ENCODE data around the gene MT1A.
A peak's percentile ranks its signal among the peaks of the same experiment; 100 is the strongest.

The MT1A gene

DNA sequence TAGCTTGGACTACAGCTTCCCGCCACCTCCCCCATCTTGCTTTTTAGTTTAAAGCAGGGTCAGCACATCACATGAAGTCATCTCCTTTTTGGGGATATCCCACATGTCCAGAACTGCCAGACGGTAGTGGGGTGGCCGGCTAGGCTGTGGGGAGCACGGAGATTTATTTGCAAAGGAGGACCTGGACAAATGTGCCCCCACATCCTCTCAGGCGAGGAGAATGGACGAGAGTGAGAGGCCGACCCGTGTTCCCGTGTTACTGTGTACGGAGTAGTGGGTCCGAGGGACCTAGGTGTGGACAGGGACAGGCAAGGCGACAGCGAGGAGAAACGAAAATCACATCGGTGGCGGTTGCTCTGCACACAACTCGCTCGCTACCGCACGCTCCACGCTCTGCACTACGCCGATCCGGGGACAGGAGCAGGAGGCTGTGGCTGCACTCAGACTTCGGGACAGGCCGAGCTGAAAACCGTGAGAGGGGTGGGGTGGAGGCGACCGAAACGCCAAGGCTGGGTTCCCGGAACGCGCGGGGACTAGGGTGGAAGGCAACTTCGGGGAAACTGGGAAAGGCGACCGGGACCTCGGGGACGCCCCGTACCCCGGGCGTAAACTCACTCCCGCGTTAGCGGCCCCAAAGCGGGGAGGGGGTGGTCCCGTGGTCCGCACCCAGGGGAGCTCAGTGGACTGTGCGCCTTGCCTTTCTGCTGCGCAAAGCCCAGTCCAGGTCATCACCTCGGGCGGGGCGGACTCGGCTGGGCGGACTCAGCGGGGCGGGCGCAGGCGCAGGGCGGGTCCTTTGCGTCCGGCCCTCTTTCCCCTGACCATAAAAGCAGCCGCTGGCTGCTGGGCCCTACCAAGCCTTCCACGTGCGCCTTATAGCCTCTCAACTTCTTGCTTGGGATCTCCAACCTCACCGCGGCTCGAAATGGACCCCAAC is at the start of gene MT1A:
MT1A (plus strand) TSS at position 853 of the 937 bp plus-strand sequence; CDS start at position 926, 73 bp downstream.
- no peak within 1 kb of the TSS for H3K27ac ChIP-seq
- H3K4me3 ChIP-seq (ENCODE audit: low read depth, low read length), result peak within 1 kb of the TSS; percentile 59
- H3K27me3 ChIP-seq (replicated peaks), result peaks cover 30% of the 10 kb centered on the region
- no peak for DNase-seq
- in situ Hi-C loops (cut with HindIII; ENCODE audit: low pct_ligation_motif_present, low sequenced_read_pairs), result no loop called here
- TF ChIP-seq, protein P1, sequence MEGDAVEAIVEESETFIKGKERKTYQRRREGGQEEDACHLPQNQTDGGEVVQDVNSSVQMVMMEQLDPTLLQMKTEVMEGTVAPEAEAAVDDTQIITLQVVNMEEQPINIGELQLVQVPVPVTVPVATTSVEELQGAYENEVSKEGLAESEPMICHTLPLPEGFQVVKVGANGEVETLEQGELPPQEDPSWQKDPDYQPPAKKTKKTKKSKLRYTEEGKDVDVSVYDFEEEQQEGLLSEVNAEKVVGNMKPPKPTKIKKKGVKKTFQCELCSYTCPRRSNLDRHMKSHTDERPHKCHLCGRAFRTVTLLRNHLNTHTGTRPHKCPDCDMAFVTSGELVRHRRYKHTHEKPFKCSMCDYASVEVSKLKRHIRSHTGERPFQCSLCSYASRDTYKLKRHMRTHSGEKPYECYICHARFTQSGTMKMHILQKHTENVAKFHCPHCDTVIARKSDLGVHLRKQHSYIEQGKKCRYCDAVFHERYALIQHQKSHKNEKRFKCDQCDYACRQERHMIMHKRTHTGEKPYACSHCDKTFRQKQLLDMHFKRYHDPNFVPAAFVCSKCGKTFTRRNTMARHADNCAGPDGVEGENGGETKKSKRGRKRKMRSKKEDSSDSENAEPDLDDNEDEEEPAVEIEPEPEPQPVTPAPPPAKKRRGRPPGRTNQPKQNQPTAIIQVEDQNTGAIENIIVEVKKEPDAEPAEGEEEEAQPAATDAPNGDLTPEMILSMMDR (IDR thresholded peaks at IDR 0.05; ENCODE audit: low read depth, low read length, missing control alignments), result no peak
- no peaks in the 10 kb centered on the region for H3K36me3 ChIP-seq (replicated peaks)

DNA sequence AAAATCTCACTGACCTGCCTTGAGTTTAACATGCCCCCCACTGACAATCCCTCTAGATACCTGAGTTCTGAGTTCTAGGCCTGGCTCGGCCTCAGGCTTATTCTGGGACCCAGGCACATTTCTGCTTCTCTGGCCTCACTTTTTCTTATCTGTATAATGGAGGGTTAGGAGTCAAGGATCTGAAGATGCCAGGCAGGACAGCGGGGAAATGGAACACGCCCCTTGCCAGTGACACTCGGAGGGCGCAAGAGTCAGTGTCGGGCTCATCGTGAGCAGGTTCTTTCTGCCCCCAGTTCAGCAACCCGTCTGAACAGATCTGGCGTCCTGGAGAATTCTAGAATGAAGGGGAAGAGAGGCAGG is 49.7 kb upstream of the MT1A start:
- Histone ChIP-seq H3K27ac (no peak overlapping the region), H3K36me3 (replicated peaks) (no peaks in the 10 kb centered on the region), H3K4me3 (ENCODE audit: low read depth, low read length) (peak overlapping the region; percentile 27), H3K27me3 (replicated peaks) (peaks cover 23% of the 10 kb centered on the region)
- in situ Hi-C loops (cut with HindIII; ENCODE audit: low pct_ligation_motif_present, low sequenced_read_pairs), result no loop called here
- DNase-seq, result no peak
- TF ChIP-seq, protein P1 (IDR thresholded peaks at IDR 0.05; ENCODE audit: low read depth, low read length, missing control alignments), result no peak

DNA sequence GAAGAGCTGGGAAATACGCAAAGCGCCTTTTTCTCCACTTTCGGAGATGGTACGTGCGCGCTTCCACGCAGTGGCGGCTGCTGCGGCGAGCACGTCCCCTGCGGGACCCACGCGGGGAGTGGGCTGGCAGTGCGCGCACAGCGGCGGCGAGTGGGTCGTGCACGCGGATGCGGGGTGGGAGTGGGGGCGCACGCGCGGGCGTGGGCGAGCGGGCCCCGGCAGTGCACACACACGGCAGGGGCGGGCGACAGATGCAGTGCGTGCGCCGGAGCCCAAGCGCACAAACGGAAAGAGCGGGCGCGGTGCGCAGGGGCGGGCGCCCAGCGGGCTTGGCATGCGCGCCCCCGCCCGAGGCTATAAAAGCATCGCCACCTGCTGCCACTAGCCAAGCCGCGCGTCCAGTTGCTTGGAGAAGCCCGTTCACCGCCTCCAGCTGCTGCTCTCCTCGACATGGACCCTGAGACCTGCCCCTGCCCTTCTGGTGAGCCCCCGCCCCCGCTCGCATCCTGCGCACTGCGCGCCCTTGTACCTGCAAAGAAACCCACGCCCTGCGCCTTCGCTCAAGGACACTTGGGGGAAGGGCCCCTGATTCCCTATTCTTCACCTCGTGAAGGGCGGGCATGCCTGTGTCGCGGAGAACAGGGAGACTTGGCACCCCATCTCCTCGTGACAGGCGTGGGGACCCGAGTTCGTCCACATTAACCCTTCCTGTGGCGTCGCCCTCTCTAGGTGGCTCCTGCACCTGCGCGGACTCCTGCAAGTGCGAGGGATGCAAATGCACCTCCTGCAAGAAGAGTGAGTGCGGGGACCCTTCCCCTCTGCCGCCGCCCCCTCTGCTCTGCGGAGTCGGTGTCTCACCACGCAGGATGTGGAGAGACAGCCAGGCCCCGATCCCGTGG is 49.1 kb upstream of the MT1A start, which contains the start of gene MT3:
MT3 (plus strand) TSS at position 388 of the 899 bp plus-strand sequence; CDS start at position 451, 63 bp downstream.
- no peak within 1 kb of the TSS for H3K27ac ChIP-seq
- H3K27me3 ChIP-seq (replicated peaks), result peaks cover 23% of the 10 kb centered on the region
- H3K4me3 ChIP-seq (ENCODE audit: low read depth, low read length), result peak within 1 kb of the TSS; percentile 27
- in situ Hi-C loops (cut with HindIII; ENCODE audit: low pct_ligation_motif_present, low sequenced_read_pairs), result no loop called here
- DNase-seq, result no peak
- TF ChIP-seq, protein P1 (IDR thresholded peaks at IDR 0.05; ENCODE audit: low read depth, low read length, missing control alignments), result no peak
- no peaks in the 10 kb centered on the region for H3K36me3 ChIP-seq (replicated peaks)

DNA sequence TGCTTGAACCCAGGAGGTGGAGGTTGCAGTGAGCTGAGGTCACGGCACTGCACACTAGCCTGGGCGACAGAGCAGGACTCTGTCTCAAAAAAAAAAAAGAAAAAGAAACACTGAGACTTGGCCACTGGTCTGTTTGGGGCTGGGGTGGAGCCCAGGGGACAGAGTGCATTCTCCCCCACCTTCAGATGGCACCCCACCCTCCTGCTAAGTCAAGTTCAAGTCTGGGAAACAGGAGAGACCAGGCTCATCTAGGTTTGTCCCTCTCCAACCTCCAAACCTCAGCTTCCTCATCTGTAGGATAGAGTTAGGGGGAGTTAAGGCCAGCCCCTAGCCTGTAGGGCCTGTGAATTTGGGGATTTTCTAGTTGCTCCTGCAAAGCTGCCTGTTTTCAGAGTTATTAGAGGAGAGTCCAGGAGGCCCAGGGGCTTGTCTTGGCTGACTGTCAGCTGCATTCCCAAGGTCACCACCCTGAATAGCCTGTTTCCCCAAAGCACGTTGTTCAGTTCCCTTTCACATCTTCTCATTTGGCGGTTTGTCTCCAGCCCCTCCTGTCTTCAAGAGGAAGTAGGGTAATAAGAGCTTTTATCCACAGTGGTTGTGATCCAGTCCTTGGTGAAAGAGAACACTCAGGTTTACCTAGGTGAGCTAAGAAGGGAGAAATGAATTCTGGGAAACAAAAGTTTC is 46.9 kb upstream of the MT1A start:
- no peak for DNase-seq
- H3K27ac ChIP-seq, result no peak overlapping the region
- no peaks in the 10 kb centered on the region for H3K36me3 ChIP-seq (replicated peaks)
- TF ChIP-seq, protein P1 (IDR thresholded peaks at IDR 0.05; ENCODE audit: low read depth, low read length, missing control alignments), result no peak
- peaks cover 23% of the 10 kb centered on the region for H3K27me3 ChIP-seq (replicated peaks)
- no peak overlapping the region for H3K4me3 ChIP-seq (ENCODE audit: low read depth, low read length)
- in situ Hi-C loops (cut with HindIII; ENCODE audit: low pct_ligation_motif_present, low sequenced_read_pairs), result no loop called here

DNA sequence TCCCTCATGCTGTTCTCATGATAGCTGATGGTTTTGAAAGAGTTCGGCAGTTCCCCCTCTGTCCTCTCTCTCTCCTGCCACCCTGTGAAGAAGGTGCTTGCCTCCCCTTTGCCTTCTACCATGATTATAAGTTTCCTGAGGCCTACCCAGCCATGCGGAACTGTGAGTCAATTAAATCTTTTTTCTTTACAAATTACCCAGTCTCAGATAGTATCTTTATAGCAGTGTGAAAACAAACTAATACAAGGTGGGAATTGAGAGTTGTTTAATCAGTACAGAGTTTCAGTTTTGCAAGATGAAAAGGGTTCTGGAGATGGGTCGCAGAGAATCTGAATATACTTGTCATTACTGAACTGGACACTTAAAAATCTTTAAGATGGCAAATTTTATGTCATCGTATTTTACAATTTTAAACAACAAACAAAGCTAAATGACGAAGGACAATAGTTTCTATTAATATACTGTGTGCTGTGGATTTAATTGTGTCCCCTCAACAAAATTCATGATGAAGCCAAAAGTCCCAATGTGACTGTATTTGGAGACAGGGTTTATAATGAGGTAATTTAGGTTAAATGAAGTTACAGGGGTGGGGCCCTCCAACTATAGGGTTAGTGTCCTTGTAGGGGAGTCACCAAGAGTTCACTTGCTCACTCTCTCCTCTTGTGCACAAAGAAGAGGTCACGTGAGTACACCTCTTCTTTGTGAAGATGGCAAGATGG is 44.7 kb upstream of the MT1A start:
- TF ChIP-seq, protein P1 (IDR thresholded peaks at IDR 0.05; ENCODE audit: low read depth, low read length, missing control alignments), result no peak

More for the DNA sequence above, 44.7 kb upstream of the MT1A start:
- Histone ChIP-seq H3K36me3 (replicated peaks) (no peaks in the 10 kb centered on the region), H3K27me3 (replicated peaks) (peaks cover 18% of the 10 kb centered on the region), H3K4me3 (ENCODE audit: low read depth, low read length) (no peak overlapping the region), H3K27ac (no peak overlapping the region)
- in situ Hi-C loops (cut with HindIII; ENCODE audit: low pct_ligation_motif_present, low sequenced_read_pairs), result no loop called here
- no peak for DNase-seq
